ENCODE results near the gene UNC13C. TPM values are rescaled to one million over a fixed set of nuclear protein-coding genes. Genes with fewer than 3 reads are reported as not detected.
A peak's percentile ranks its signal among the peaks of the same experiment; 100 is the strongest.

The UNC13C gene
- total and polyA plus RNA-seq, 10 of the 15 experiments (the other 5 are each of a cell fraction or from before 2014, with no cell fraction given), result 9.9 to 81.3 (median 25.0) TPM

- TF ChIP-seq POLR2AphosphoS5 (IDR thresholded peaks at IDR 0.05; ENCODE audit: low read length), result no peak
- no peak for TF ChIP-seq CBX3 (IDR thresholded peaks at IDR 0.05; ENCODE audit: borderline replicate concordance, low read depth)
- TF ChIP-seq ATF3 (IDR thresholded peaks at IDR 0.05; ENCODE audit: borderline replicate concordance, extremely low read depth, low read depth, low read length), result no peak
- TF ChIP-seq PRDM15 (CRISPR knock-in tag; IDR thresholded peaks at IDR 0.05), result no peak
- no peak for TF ChIP-seq GATAD2B (conservative IDR thresholded peaks at IDR 0.05; ENCODE audit: low read depth)
- peak; percentile 95 for TF ChIP-seq MYB (IDR thresholded peaks at IDR 0.05; ENCODE audit: borderline replicate concordance, low read depth, low read length)
- TF ChIP-seq NRF1 (conservative IDR thresholded peaks at IDR 0.05; ENCODE audit: low read depth, low read length), result no peak
- TF ChIP-seq RUNX3 (IDR thresholded peaks at IDR 0.05; ENCODE audit: low read length), result peak; percentile 91
- TF ChIP-seq YY1 (IDR thresholded peaks at IDR 0.05; ENCODE audit: low read depth, low read length), result no peak
- TF ChIP-seq LARP7 (IDR thresholded peaks at IDR 0.05), result no peak
- no peak for TF ChIP-seq NFXL1 (IDR thresholded peaks at IDR 0.05; ENCODE audit: borderline replicate concordance)
- TF ChIP-seq PKNOX1 (IDR thresholded peaks at IDR 0.05), result peak; percentile 74
- TF ChIP-seq SKIL (IDR thresholded peaks at IDR 0.05; ENCODE audit: low read depth, poor library complexity, severe bottlenecking), result peak; percentile 63
- peak; percentile 56 for TF ChIP-seq CUX1 (IDR thresholded peaks at IDR 0.05; ENCODE audit: insufficient replicate concordance, low read depth, low read length)
- no peak for TF ChIP-seq NFYB (IDR thresholded peaks at IDR 0.05; ENCODE audit: insufficient read depth, low read depth, low read length)
- no peak for TF ChIP-seq KAT2A (conservative IDR thresholded peaks at IDR 0.05; ENCODE audit: control insufficient read depth, low read depth, low read length)
These were observed 604.8 kb downstream of the UNC13C start (continued) for GRCh38 chr15:54582863-54583643.

Measured in GM12878 (cell line).